ENCODE results near the gene CALM1.

Gene CALM1

GRCh38 chr14:90396341-90397339, at the start of gene CALM1:
Gene CALM1 (plus strand): TSS chr14:90397029. CDS start chr14:90397231, 202 bp downstream.
- peak; percentile 98 for DNase-seq

GRCh38 chr14:90348270-90348669, 48.6 kb upstream of the CALM1 start:
- DNase-seq, result no peak

GRCh38 chr14:90349739-90350138, 47.1 kb upstream of the CALM1 start:
- DNase-seq, result no peak

GRCh38 chr14:90354551-90355298, 42.1 kb upstream of the CALM1 start:
- DNase-seq, result no peak

GRCh38 chr14:90355540-90356518, 41.0 kb upstream of the CALM1 start:
- DNase-seq, result no peak

- DNase-seq, result no peak
These were observed 39.9 kb upstream of the CALM1 start for GRCh38 chr14:90356925-90357324.

GRCh38 chr14:90358359-90358758, 38.5 kb upstream of the CALM1 start:
- no peak for DNase-seq

- DNase-seq, result no peak
These were observed 34.8 kb upstream of the CALM1 start for GRCh38 chr14:90361865-90362557.

DNA sequence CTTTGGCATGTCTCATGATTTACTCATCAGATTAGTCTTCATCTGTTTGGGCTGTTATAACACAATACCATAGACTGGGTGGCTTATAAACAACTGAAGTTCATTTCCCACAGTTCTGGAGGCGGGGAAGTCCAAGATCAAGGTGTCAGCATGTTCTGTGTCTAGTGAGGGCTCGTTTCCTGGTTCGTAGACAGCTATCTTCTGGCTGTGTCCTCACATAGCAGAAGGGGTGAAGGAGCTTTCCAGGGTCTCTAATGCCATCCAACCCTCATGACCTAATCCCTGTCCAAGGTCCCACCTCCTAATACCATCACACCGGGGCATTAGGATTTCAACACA, 34.3 kb upstream of the CALM1 start:
- DNase-seq, result no peak

DNA sequence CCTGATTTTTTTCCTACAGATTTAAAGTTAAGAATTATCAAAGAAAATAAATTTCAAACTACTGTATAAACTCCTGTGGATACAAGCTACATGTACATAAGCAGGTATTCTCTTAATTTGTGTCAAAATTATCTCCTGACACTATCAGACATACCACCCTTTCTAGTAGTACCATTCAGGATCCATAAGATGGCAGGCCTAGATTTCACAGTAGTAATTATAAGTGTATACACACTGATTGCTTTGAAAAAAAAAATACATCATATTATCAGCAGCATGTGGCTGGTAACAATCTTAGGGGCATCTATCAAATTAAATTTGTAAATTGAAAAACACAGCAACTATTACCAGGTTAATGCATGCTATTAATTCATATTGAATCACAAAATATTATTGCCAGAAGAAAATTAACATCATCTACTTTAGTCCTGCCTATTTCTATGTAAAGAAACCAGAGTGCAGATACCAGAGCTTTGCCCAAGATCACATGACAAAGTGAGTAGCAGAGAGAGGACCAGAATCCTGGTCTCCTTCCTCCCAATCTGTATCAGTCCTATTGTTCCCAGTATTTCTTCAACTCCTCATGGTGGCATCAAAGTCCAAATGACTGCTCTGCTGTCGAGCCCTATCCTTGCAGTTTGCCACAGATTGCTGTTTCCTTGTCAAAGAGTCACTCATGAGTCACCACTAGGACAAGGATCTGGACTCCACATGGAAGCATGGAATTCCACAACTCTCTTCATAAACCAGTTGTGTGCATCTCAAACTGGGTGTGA, 27.7 kb upstream of the CALM1 start:
- no peak for DNase-seq

- no peak for DNase-seq
These were observed 22.9 kb upstream of the CALM1 start for GRCh38 chr14:90373887-90374286.

DNA sequence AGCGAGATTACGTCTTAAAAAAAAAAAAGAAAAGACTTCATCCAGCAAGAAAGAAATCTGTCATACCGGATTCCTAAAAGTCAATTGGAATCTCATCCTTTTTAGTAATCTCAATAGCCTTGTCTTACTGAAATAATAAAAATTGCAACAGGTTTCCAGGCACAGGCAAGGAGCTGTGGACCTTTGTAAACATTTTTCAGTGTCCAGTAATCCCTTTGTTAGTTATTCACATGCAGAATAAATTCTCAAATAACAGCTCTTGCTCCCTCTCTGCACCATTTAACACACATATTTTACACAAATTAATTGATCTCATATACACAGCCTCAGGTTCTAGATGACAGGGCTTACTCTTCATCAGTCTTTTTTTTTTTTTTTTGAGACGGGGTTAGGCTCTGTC, 22.0 kb upstream of the CALM1 start:
- no peak for DNase-seq

GRCh38 chr14:90375934-90376333, 20.9 kb upstream of the CALM1 start:
- DNase-seq, result no peak

- no peak for DNase-seq
These were observed 18.6 kb upstream of the CALM1 start for GRCh38 chr14:90378249-90378648.

DNA sequence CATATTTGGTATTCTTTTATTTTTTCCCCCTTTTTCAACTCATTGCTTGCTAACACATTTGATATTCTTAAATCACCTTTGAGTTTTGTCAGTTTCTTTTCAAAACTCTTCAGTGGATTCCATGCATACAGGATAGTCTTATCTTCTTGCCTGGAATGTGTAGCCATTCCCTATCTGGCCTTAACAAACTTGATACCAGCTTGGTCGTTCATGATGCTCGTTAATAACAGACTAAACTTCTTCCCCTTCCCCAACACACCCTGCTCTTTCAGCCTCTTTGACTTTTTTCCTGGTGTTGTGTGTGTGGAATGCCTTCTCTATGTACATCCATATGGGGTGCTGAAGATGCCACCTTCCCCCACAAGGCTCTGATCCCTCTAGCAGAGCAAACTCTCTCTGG, 17.7 kb upstream of the CALM1 start:
- no peak for DNase-seq

DNA sequence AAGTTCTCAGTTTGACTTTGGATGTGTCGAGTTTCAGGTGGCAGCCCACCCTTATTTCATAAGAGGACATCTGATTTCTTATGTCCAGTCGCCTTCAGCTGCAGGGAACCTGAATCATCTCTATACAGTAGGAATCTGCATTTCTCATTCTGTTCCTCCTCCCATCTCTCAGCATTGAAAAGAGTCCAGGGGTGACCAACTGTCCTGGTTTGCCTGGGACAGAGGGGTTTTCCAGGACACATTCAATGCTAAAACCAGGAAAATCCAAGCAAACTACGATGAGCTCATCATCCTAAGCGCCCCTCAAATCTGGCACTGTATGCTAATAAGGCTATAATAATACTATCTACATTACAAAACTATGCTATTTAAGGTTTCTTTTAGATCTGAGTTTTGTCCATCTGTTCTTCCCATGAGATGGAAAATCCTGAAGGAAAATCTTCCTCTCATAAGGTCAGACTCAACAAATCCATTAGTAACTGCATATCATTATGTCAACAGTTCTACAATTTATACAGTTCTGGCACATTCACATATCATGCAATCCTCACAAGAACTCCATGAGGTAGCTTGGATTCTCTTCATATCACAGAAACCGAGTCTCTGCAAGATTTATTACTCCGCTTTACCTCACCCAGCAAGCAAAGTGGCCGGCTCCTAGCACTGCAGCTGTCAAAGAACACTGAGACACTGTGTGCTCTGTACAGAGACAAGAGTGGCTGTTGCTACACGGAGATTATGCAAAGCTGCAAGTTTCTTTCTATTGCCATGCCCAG, 15.6 kb upstream of the CALM1 start:
- DNase-seq, result no peak

DNA sequence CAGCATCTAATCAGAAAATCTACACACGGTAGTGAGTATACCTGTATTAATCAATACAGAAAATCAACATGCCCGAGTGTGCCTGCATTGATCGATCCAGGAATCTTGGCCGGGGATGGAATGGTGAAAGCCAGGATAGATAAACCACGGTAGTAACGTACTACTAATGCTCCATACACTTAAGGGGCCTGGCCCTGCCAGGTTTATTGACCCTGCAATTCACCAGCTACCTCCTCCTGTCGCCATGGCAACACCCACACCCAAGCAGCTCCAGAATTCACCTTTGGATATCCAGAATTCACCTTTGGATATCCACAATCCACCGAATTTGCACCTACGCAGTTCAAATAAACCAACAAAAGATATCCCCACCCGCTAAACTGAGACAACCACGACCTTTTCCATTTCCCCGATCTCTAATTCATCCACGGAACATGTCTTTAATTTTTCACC, 14.8 kb upstream of the CALM1 start:
- DNase-seq, result no peak

GRCh38 chr14:90382491-90383125, 14.2 kb upstream of the CALM1 start:
- DNase-seq, result peak; percentile 77

- DNase-seq, result peak; percentile 98
These were observed 13.6 kb upstream of the CALM1 start for GRCh38 chr14:90383126-90383730.
